H1 (cell line): Measurements from ENCODE around the gene TIMD4. TPM values are rescaled to one million over a fixed set of nuclear protein-coding genes. Genes with fewer than 3 reads are reported as not detected.

Experiments
- CTCF ChIA-PET: fragments of 300-600 bp; sonication (Branson Sonifier 250); formaldehyde crosslinking; loops from one replicate; lab custom pipeline; 2021; ENCODE audit not compliant: partially characterized antibody; lab: Charles Lee
- POLR2A ChIA-PET: fragments of 300-600 bp; sonication (Branson Sonifier 250); formaldehyde crosslinking; loops from one replicate; lab custom pipeline; 2021; ENCODE audit warnings: inconsistent platforms; ENCODE audit not compliant: partially characterized antibody; lab: Charles Lee
- DNase-seq, 2 experiments: peaks; one replicate each; pipeline versions ENCODE4 v3.0.0 to v3.0.0-alpha.2; 2010 to 2022; ENCODE audit warnings: low spot score in 2 of 2, low read depth in 1 of 2, mixed read lengths in 1 of 2
- FAIRE-seq: peaks from 2 replicates; lab custom pipeline; 2011; peaks lifted over from hg19 to GRCh38; lab: Jason Lieb, UNC
- H2AFZ ChIP-seq: 2 replicates; pipeline ENCODE4 v1.8.1; 2012; ENCODE audit warnings: low read length, inconsistent platforms
- H2AK5ac ChIP-seq: 2 replicates; pipeline ENCODE4 v1.6.1; 2013; ENCODE audit warnings: low read depth, low read length
- H2BK120ac ChIP-seq: replicated peaks from 2 replicates; pipeline ENCODE3; 2013; ENCODE audit warnings: low read depth, low read length, inconsistent platforms
- H2BK12ac ChIP-seq: 2 replicates; pipeline ENCODE4 v1.6.1; 2013; ENCODE audit warnings: low read depth, low read length
- H2BK15ac ChIP-seq: 2 replicates; pipeline ENCODE4 v1.6.1; 2013; ENCODE audit warnings: low read length
- H2BK20ac ChIP-seq: 2 replicates; pipeline ENCODE4 v1.6.1; 2013; ENCODE audit warnings: low read length
- H2BK5ac ChIP-seq: 2 replicates; pipeline ENCODE4 v1.6.1; 2013; ENCODE audit warnings: low read depth, low read length
- H3K14ac ChIP-seq: 2 replicates; pipeline ENCODE4 v1.6.1; 2013; ENCODE audit warnings: inconsistent platforms; ENCODE audit not compliant: insufficient read length
- H3K18ac ChIP-seq: 2 replicates; pipeline ENCODE4 v1.6.1; 2013; ENCODE audit warnings: low read length; ENCODE audit errors: extremely low read depth
- H3K23ac ChIP-seq: 2 replicates; pipeline ENCODE4 v1.6.1; 2013; ENCODE audit warnings: inconsistent platforms; ENCODE audit not compliant: insufficient read length
- H3K23me2 ChIP-seq: 2 replicates; pipeline ENCODE4 v1.6.1; 2013; ENCODE audit warnings: low read depth, low read length
- H3K27ac ChIP-seq: 2 replicates; pipeline ENCODE4 v1.6.1; 2011; ENCODE audit warnings: low read depth, low read length, inconsistent platforms
- H3K27me3 ChIP-seq, 4 experiments: replicated peaks in 1 of 4; 1 replicate in 1 of 4; 2 replicates in 3 of 4; pipeline versions ENCODE4 v1.6.1 to v1.8.1; 2011 to 2013; ENCODE audit warnings: low read length in 3 of 4, mild to moderate bottlenecking in 3 of 4, inconsistent platforms in 2 of 4, mixed read lengths in 2 of 4, moderate library complexity in 1 of 4; ENCODE audit not compliant: control insufficient read depth in 3 of 4, insufficient read depth in 3 of 4; ENCODE audit errors: extremely low read depth in 1 of 4
- H3K36me3 ChIP-seq, 4 experiments: 2 replicates each; pipeline versions ENCODE4 v1.6.1 to v1.8.1; 2011 to 2013; ENCODE audit warnings: mild to moderate bottlenecking in 4 of 4, low read length in 3 of 4, moderate library complexity in 2 of 4, control low read depth in 1 of 4, inconsistent platforms in 1 of 4; ENCODE audit not compliant: insufficient read depth in 4 of 4, control insufficient read depth in 2 of 4
- H3K4ac ChIP-seq: replicated peaks from 2 replicates; pipeline ENCODE3; 2013; ENCODE audit warnings: low read length, low read depth, mixed read lengths, inconsistent platforms; ENCODE audit not compliant: insufficient read length
- H3K4me1 ChIP-seq, 4 experiments: replicated peaks in 1 of 4; 1 replicate in 1 of 4; 2 replicates in 3 of 4; pipeline versions ENCODE4 v1.6.1 to v1.8.1; 2011 to 2013; ENCODE audit warnings: low read length in 3 of 4, inconsistent platforms in 2 of 4, mixed read lengths in 1 of 4; ENCODE audit not compliant: insufficient read depth in 4 of 4, control insufficient read depth in 3 of 4
- H3K4me2 ChIP-seq, 2 experiments: 2 replicates each; pipeline versions ENCODE4 v1.6.1 to v1.8.1; 2011 to 2013; ENCODE audit warnings: low read depth in 2 of 2, low read length in 2 of 2, control low read depth in 1 of 2, inconsistent platforms in 1 of 2, mild to moderate bottlenecking in 1 of 2; ENCODE audit not compliant: insufficient read depth in 1 of 2
- H3K4me3 ChIP-seq, 4 experiments: fragments of 200-600, 300-600 bp in 1 of 4; sonication (generic), shearing (Covaris generic), sonication (Bioruptor Twin) in 1 of 4; 2 replicates each; pipeline versions ENCODE4 v1.5.1 to v1.8.1; 2011 to 2016; ENCODE audit warnings: low read length in 4 of 4, low read depth in 3 of 4, control low read depth in 2 of 4, inconsistent platforms in 2 of 4, mild to moderate bottlenecking in 2 of 4, mixed read lengths in 1 of 4, moderate library complexity in 1 of 4; ENCODE audit not compliant: insufficient read depth in 2 of 4; ENCODE audit errors: extremely low read depth in 1 of 4
- H3K56ac ChIP-seq: replicated peaks from 2 replicates; pipeline ENCODE3; 2013; ENCODE audit warnings: low read depth, mild to moderate bottlenecking, mixed read lengths, low read length, inconsistent platforms; ENCODE audit not compliant: insufficient read length
- H3K79me1 ChIP-seq: 2 replicates; pipeline ENCODE4 v1.6.1; 2013; ENCODE audit warnings: low read depth, low read length, control low read depth
- H3K79me2 ChIP-seq, 2 experiments: 2 replicates each; pipeline versions ENCODE4 v1.6.1 to v1.8.1; 2012 to 2013; ENCODE audit warnings: low read length in 2 of 2, mild to moderate bottlenecking in 2 of 2, inconsistent platforms in 1 of 2; ENCODE audit not compliant: insufficient read depth in 2 of 2, control insufficient read depth in 1 of 2
- H3K9ac ChIP-seq, 4 experiments: replicated peaks in 1 of 4; 1 replicate in 1 of 4; 2 replicates in 3 of 4; pipeline versions ENCODE4 v1.6.1 to v1.8.1; 2011 to 2013; ENCODE audit warnings: low read depth in 3 of 4, low read length in 3 of 4, control low read depth in 2 of 4, mild to moderate bottlenecking in 2 of 4, moderate library complexity in 2 of 4, inconsistent platforms in 1 of 4; ENCODE audit errors: extremely low read depth in 1 of 4
- H3K9me3 ChIP-seq, 2 experiments: 2 replicates each; pipeline versions ENCODE4 v1.6.1 to v1.8.1; 2012 to 2013; ENCODE audit warnings: mild to moderate bottlenecking in 2 of 2, moderate library complexity in 2 of 2, control low read depth in 1 of 2, inconsistent platforms in 1 of 2, low read depth in 1 of 2, low read length in 1 of 2, mixed read lengths in 1 of 2; ENCODE audit not compliant: insufficient read depth in 2 of 2
- H4K20me1 ChIP-seq, 2 experiments: replicated peaks in 1 of 2; 2 replicates each; pipeline versions ENCODE3 to v1.8.1; 2011 to 2013; ENCODE audit warnings: inconsistent platforms in 2 of 2, low read length in 2 of 2, mild to moderate bottlenecking in 1 of 2; ENCODE audit not compliant: insufficient read depth in 2 of 2, control insufficient read depth in 1 of 2
- H4K5ac ChIP-seq: 2 replicates; pipeline ENCODE4 v1.6.1; 2013; ENCODE audit warnings: low read length, low read depth, mixed read lengths, inconsistent platforms; ENCODE audit not compliant: insufficient read length
- H4K8ac ChIP-seq: 2 replicates; pipeline ENCODE4 v1.8.0; 2013; ENCODE audit warnings: mild to moderate bottlenecking, moderate library complexity, low read length, inconsistent platforms; ENCODE audit not compliant: insufficient read depth; ENCODE audit errors: extremely low read depth
- H4K91ac ChIP-seq: replicated peaks from 2 replicates; pipeline ENCODE3; 2013; ENCODE audit warnings: low read length, mixed read lengths, inconsistent platforms; ENCODE audit not compliant: insufficient read length
- YY1 ChIP-seq: IDR thresholded peaks from 2 replicates; pipeline ENCODE4 v1.6.1; 2011; ENCODE audit warnings: low read depth, mild to moderate bottlenecking, low read length
- ZNF274 ChIP-seq: IDR thresholded peaks from 2 replicates; pipeline ENCODE4 v1.7.0; 2012; ENCODE audit warnings: low read length, borderline replicate concordance; ENCODE audit errors: extremely low read depth
- polyA plus RNA-seq, 7 experiments: library from polyadenylated mRNA; depleted of rRNA in 3 of 7; stranded (reverse) in 5 of 7; unstranded in 2 of 7; fragments of >200 nt in 5 of 7; fragments of 200-250 nt in 2 of 7; gene quantifications; 1 replicate in 5 of 7; 2 replicates in 1 of 7; 4 replicates in 1 of 7; pipeline versions ENCODE4 v1.2.1 to v1.2.3, GENCODE V29; 2011 to 2013; ENCODE audit warnings: missing spikeins in 2 of 7, mixed read lengths in 2 of 7
- total RNA-seq: library from RNA; stranded (reverse); fragmentation: NEBNext Ultra II Directional; extraction: Animal tissue kit (Norgen Biotek cat#: 25700); gene quantifications from 2 replicates; pipeline ENCODE4 v1.2.1, GENCODE V29; 2021

TIMD4 gene
- total and polyA plus RNA-seq, 2 of the 8 experiments (the other 6 are each of a cell fraction or from before 2014, with no cell fraction given): not detected

DNA sequence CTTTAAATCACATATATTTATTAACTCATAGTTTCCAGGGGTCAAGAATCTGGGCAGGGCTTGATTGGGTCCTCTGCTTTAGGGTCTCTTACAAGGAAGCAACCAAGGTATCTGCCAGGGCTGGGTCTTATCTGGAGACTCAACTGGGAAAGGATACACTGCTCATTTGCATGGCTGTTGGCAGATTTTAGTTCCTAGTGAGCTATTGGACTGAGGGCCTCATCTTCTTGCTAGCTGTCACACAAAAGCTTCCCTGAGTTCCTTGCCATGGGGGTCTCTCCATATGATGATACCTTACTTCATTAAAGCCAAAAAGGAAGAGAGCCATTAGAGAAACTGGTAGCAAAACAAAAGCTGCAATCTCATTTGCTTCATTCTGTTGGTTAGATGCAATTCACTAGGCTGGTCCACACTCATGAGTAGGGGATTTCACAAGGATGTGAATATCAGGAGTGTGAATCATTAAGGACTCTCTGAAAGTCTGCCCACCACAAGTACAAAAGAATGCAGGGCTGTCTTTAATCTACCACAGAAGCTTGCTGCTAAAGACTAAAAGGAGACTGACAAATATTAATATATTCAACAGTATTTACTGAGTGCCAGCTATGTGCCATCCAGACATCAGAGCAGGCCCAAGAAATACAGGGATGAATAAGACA, 42.0 kb upstream of the TIMD4 start:
- H3K9ac ChIP-seq: no peak overlapping the region
- H2BK5ac ChIP-seq: no peak overlapping the region
- no peak overlapping the region for H2BK15ac ChIP-seq
- no peak overlapping the region for H3K14ac ChIP-seq
- H3K79me2 ChIP-seq: no peaks in the 10 kb centered on the region
- POLR2A ChIA-PET: no interaction called here
- H2BK20ac ChIP-seq: no peak overlapping the region
- TF ChIP-seq ZNF274 (no peak), YY1 (no peak)
- H3K4ac ChIP-seq: no peak overlapping the region
- H3K56ac ChIP-seq: no peak overlapping the region
- no peak overlapping the region for H2BK12ac ChIP-seq
- H3K4me2 ChIP-seq: no peak overlapping the region
- no peaks in the 10 kb centered on the region for H3K9me3 ChIP-seq
- no peak overlapping the region for H4K5ac ChIP-seq
- no peak overlapping the region for H2AK5ac ChIP-seq
- H3K27ac ChIP-seq: no peak overlapping the region
- no peak overlapping the region for H2AFZ ChIP-seq
- H4K8ac ChIP-seq: no peak overlapping the region
- H4K20me1 ChIP-seq: no peaks in the 10 kb centered on the region
- no peak overlapping the region for H3K4me3 ChIP-seq
- no peaks in the 10 kb centered on the region for H3K27me3 ChIP-seq
- DNase-seq: no peak
- no peak overlapping the region for H2BK120ac ChIP-seq
- no peaks in the 10 kb centered on the region for H3K36me3 ChIP-seq
- FAIRE-seq: no peak
- H3K23me2 ChIP-seq: no peaks in the 10 kb centered on the region
- H3K4me1 ChIP-seq: no peaks in the 10 kb centered on the region
- no peak overlapping the region for H3K23ac ChIP-seq
- H3K79me1 ChIP-seq: no peaks in the 10 kb centered on the region
- CTCF ChIA-PET: no interaction called here
- H4K91ac ChIP-seq: no peak overlapping the region
- no peak overlapping the region for H3K18ac ChIP-seq
